PC-9 (cell line): ENCODE data around the gene TSPEAR.

ENCODE experiments used
- CTCF ChIP-seq: fragments of 200-600 bp; sonication (generic); conservative IDR thresholded peaks from 2 replicates; pipeline ENCODE4 v1.6.1; 2017; ENCODE audit warnings: mixed run types, antibody characterized with exemption, mild to moderate bottlenecking, moderate library complexity
- EZH2 ChIP-seq: fragments of 200-600 bp; sonication (generic); IDR thresholded peaks from 2 replicates; pipeline ENCODE4 v1.8.0; 2017; ENCODE audit warnings: antibody characterized with exemption, low read depth

GRCh38 chr21:44701541-44701940, 9.8 kb downstream of the TSPEAR start:
- TF ChIP-seq CTCF (no peak), EZH2 (no peak)
